HG03045 (cell line): Measurements from ENCODE around the gene TARP.
"Not testable (repeated sequence)": the region's sequence is repeated elsewhere in the genome, so short reads cannot be mapped to it uniquely, and the experiment has no call there.

Experiments used
- ATAC-seq: cut with Tn5 transposase; IDR thresholded peaks from one replicate; pipeline ENCODE4 v1.9.1; 2021; ENCODE audit warnings: mild to moderate bottlenecking, moderate library complexity; ENCODE audit not compliant: unreplicated experiment

TARP gene

DNA sequence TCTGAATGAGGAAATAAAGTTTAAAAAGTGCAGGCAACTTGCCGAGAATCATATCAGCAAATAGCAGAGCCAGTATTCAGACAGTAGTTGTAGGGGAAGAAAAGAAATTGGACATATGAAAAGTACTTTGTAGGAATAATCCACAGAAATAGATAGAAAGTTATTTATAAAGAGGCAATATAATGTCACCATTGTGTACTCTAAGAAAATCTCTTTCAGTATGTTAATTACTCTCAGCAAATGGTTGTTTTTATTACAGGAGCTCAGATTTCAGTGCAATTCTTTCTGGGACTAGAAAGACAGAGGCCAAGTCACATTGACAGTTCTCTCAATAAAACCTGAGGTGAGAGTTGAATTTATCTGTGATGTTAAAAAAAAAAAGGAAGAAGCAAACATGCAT, 10.2 kb downstream of the TARP start:
- not testable (repeated sequence) for ATAC-seq

DNA sequence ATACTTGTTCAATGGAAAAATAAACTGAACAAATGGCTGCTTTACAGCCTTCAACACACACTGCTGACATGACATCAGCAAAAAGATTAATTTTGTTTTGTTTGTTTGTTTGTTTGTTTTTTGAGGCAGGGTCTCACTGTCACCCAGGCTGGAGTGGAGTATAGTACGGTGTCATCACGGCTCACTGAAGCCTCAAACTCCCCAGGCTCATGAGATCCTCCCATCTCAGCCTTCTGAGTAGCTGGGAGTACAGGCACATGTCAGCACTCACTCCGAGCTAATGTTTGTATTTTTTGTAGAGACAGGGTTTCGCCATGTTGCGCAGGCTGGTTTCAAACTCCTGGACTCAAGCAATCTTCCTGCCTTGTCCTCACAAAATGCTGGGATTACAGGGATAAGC, 10.9 kb downstream of the TARP start:
- ATAC-seq, result no peak

DNA sequence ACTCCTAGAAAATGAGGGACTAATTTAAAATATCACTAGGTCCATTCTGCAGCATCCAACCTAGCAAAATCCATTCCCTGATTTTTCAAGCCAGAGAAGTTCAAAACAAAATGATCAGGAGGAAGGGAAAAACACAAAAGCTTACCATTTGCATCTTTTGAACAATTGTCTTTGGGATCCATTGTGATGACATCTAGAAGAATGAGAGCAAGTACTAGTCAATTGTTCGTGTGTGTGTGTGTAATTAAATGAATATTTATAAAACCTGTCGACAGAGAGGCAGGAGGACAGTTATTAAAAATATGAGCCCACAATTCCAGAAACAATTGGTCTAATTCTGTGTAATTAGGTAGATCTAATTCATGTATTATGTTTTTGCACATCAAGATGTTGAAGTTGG, 11.4 kb downstream of the TARP start:
- ATAC-seq, result not testable (repeated sequence)

DNA sequence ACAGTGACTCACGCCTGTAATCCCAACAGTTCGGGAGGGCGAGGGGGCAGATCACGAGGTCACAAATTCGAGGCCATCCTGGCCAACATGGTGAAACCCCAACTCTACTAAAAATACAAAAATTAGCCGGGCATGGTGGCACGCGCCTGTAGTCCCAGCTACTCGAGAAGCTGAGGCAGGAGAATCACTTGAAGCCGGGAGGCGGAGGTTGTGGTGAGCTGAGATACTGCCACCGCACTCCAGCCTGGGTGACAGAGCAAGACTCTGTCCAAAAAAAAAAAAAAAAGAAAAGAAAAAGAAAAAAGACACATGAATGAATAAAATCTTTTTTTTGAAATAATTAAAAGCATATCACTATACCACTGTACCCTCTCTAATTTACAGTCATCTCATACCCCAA, 11.8 kb downstream of the TARP start:
- ATAC-seq, result not testable (repeated sequence)

DNA sequence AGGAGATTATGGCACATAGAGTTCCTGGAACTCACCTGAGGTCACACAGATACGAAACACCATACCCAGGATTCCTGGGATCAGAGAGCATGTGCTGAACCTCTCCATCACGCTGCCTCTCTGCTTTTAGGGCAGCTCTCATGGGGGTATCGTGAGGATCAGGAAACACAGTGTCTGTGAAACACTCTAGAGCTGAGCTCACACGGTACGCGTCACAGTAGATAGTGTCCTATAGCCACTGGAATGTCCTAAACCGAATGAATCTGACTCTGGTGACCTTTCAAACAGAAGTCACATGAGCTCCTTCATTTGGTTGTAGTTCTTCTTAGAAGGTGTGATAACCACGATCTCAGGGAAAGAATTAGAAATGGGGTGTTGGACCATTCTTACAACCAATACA, 14.3 kb downstream of the TARP start:
- not testable (repeated sequence) for ATAC-seq

DNA sequence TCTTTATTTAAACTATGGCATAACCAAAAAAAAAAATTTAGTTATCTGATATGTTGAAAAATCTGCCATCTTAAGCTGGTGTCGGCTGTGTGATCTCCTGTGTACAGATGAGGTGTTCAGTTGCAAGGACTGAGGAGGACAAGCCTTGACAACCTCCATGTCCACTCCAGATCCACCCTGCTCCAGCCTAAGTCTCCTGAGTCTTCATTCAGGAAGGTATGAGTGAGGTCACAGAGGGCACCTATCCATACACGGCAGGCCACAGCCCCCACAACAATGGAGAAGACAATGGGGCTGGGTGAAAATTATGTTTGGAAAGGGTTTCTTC, 16.1 kb downstream of the TARP start:
- no peak for ATAC-seq

DNA sequence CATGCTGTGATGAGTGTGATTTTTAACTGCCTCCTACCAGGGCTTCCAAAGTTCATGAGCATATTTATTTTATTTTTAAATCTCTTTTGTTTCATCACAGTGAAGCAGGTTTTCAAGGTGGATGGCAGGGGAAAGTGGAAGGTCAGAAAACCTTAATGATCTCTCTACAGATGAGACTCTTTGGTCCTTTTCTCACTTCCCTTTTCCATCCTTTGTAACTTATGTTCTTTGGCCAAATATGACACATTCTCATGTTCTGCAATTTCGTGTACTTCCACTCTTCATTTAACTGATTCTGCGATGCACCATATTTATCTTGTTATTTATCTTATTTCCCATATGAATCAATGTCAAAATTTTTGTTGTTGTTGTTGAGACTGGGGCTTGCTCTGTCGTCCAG, 23.6 kb downstream of the TARP start:
- peak; percentile 87 for ATAC-seq

DNA sequence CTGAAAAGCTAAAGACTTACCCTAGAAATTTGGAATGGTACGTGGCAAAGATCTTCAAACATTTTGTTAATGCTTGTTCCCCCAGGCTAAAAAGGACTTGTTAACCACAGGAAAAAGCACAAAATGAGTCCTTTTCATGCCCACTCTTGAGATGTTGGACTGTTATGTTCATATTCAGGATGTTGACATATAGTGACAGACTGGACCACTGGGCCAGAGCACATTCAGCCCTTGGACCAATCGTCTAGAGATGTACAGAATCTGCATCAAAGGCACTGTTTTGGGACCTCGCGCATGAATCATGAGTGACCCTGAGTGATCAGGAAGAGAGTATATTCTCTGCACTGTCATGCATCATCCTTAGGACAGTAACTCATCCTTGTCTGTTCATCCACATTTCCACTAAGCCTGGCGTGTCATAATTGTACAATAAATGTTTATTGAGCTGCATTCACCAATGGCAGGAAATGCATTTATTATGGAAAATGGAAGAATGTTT, 25.3 kb downstream of the TARP start:
- ATAC-seq, result no peak

DNA sequence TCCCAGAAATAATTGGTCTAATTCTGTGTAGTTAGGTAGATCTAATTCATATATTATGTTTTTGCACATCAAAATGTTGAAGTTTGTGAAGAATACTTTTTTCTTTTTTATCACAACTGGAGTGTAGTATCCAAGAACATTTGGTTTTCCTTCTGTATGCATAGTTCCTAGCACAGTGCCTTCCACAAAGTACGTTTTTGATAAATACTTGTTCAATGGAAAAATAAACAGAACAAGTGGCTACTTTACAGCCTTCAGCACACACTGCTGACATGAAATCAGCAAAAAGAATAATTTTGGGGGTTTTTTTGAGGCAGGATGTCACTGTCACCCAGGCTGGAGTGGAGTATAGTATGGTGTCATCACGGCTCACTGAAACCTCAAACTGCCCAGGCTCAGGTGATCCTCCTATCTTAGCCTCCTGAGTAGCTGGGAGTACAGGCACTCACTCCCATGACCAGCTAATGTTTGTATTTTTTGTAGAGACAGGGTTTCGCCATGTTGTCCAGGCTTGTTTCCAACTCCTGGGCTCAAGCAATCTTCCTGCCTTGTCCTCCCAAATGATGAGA, 27.9 kb downstream of the TARP start:
- ATAC-seq, result no peak

DNA sequence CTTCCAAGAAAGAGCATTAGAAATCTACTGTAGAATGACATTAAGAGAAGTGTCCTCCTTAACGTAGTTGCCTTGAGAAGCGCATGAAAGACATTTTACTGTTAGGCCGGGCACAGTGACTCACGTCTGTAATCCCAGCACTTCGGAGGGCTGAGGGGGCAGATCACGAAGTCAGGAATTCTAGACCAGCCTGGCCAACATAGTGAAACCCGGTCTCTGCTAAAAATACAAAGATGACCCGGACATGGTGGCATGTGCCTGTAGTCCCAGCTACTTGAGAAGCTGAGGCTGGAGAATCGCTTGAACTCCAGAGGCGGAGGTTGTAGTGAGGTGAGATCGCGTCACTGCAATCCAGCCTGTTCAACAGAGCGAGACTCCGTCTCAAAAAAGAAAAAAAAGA, 28.9 kb downstream of the TARP start:
- no peak for ATAC-seq

DNA sequence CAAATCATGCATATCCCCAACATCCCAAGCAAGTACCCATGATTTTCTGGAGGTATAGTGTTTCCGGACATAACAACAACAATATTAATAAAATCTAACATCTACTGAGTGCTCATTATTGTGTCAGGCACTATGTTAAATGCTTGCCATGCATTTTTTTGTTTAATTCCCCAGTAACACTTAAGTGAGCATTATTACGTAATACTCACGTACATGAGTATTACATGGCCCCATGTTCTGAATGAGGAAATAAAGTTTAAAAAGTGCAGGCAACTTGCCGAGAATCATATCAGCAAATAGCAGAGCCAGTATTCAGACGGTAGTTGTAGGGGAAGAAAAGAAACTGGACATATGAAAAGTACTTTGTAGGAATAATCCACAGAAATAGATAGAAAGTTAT, 30.1 kb downstream of the TARP start:
- ATAC-seq, result not testable (repeated sequence)

DNA sequence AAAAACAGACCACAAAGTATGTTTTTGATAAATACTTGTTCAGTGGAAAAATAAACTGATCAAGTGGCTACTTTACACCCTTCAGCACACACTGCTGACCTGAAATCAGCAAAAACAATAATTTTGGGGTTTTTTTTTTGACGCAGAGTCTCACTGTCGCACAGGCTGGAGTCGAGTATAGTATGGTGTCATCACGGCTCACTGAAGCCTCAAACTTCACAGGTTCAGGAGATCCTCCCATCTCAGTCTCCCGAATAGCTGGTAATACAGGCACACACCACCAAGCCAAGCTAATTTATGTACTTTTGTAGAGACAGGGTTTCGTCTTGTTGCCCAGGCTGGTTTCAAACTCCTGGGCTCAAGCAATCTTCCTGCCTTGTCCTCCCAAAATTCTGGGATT, 30.6 kb downstream of the TARP start:
- no peak for ATAC-seq

DNA sequence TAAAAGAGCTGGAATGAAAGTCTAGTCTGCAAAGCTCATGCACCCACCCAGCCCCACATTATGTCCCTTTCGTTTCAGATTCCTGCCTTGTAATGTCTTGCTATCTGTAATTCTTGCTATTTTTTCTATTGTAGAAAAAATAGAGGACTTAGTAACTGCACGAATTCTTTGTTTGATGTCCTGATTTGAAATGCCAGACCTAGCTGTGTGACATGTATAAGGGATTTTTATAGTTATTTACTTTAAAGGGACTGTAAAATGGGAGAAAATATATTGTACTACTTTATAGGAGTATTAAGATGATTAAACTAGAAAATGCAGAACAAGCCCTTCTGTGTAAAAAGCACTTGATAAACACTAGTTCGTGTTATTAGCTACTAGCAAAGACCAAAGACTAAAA, 32.4 kb downstream of the TARP start:
- no peak for ATAC-seq

DNA sequence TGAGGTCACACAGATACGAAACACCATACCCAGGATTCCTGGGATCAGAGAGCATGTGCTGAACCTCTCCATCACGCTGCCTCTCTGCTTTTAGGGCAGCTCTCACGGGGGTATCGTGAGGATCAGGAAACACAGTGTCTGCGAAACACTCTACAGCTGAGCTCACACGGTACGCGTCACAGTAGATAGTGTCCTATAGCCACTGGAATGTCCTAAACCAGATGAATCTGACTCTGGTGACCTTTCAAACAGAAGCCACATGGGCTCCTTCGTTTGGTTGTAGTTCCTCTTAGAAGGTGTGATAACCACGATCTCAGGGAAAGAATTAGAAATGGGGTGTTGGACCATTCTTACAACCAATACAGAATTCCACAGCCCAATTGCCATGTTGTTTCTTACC, 34.3 kb downstream of the TARP start:
- ATAC-seq, result not testable (repeated sequence)

DNA sequence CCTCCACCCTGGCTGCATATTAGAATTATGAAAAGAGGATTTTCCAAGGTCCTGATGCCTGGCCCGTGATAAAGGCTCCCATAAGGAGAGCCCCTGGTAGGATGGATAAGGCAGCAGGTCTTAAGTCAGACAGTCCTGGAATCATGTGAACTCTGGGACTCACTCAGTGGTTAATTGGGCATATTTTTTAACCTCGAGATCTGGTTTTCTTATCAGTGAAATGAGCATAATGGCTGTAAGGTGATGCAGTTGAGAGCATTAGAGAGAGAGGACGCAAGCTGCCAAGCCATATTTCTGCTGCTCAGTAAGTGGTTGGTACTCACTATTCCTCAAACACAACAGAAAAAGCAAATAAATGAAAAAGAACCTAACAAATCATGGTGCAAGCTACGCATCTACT, 37.8 kb downstream of the TARP start:
- no peak for ATAC-seq

DNA sequence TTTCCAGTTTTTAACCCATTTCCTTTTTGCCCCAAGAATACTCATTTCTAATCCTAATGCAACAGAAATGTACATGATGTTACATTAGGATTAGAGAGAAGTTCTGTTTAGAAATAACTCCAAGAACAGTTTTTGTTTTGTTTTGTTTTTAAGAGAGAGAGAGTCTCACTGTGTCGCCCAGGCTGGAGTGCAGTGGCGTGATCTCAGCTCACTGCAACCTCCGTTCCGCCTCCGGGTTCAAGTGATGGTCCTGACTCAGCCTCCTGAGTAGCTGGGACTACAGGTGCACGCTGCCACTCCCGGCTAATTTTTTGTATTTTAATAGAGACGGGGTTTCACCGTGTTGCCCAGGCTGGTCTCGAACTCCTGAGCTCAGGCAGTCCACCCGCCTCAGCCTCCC, 38.7 kb downstream of the TARP start:
- ATAC-seq, result not testable (repeated sequence)

DNA sequence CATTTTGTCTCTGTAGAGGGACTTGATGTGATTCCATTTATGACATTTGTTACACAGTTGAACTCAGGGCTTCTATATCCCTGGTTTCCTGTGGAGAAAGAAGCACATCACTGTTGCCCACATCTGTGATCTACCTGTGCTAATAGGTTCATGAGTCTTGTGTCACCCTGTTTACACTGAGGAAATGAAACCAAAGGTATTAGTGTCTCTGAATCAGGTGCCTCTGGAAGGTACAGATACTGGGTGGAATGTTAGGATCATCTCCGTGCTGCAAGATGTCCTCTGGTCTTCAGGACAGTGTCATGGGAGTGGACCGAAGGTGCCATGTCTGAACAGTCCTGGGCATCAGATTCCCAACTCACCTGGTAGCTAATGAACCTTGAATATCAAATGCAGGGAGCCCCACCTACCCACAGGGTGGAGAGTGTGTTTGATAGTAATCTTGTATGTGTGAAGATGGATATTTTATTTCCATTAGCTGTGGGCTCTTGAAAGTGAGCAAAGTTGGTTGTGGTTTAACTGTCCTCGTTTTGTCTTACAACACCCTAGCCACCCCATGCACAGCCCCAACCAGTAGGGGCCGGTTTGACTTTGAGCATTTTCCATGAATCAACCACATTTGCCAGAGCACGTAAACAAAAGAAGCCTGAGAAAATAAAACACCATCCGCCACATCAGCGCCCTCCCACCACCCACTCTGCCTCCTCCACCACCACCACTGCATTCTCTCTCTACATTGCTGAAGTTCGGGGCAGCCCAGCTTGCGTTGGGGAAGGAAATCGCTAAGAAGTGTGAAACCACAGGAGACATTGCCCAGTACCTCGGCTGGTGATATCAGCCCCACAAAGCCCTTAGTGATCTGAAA, 40.7 kb downstream of the TARP start:
- peak; percentile 76 for ATAC-seq

DNA sequence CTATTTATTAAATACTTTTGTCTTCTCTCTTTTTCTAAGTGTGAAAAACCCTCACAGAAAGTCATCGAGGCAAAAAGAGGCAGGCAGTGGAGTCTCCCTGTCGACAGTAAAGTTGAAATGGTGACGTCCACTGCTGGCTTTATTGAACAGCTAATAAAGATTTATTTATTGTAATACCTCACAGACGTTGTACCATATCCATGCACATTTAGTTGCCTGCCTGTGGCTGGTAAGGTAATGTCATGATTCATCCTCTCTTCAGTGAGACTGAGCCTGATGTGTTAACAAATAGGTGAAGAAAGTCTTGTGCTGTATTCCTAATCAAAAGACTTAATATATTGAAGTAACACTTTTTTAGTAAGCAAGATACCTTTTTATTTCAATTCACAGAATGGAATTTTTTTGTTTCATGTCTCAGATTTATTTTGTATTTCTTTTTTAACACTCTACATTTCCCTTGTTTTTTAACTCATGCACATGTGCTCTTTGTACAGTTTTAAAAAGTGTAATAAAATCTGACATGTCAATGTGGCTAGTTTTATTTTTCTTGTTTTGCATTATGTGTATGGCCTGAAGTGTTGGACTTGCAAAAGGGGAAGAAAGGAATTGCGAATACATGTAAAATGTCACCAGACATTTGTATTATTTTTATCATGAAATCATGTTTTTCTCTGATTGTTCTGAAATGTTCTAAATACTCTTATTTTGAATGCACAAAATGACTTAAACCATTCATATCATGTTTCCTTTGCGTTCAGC, 43.4 kb downstream of the TARP start:
- no peak for ATAC-seq

DNA sequence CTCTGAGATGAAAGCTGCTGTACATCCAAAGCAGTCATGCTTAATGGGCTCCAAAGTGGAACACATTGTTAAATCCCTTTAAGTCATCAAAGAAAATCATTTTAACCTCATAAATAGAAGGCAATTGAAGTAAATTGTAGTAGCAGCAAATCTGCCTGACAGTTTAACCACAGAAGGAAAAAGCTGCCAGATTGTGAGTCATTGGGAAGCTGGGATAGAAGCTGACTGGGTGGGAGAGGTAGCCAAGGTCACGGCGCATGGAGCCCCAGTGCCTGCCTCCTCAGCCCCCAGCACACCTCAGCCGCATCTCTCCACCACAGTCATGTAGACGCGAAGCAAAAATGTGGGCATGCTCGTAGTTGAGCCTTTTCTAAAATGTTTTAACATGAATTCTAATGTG, 44.0 kb downstream of the TARP start:
- ATAC-seq, result no peak

DNA sequence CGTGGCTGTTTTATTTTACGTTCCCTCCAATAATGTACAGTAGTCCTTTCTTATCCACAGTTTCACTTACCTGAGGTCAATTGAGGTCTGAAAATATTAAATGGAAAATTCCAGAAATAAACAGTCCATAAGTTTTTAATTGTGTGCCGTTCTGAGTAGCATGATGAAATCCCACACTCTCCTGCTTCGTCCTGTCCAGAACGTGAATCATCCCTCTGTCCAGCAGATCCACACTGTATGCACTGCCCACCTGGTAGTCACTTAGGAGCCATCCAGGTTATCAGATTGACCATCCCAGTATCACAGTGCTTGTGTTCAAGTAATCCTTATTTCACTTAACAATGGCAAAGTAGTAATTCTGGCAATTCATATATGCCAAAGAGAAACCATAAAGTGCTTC, 49.0 kb downstream of the TARP start:
- no peak for ATAC-seq

DNA sequence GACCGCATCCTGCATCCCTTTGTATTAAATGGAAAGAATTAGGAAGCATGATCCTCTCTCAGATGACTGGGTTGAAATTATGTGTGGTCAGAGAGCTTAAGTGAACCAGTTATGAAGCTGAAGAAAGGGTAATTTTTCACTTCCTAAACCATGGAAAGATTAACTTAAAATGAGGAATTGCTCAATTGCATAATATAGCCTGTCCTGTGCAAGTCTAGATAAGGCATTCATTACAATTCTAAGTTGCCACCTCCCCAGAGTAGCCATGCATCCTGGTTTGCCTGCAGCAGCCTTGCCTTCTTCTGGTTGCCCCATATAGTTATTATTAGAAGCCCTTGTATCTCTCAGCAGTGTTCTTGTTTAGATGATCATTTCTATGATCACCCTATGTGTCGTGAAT, 50.1 kb downstream of the TARP start:
- ATAC-seq, result no peak
